GM21423 (cell line): ENCODE measurements around the gene ZBTB26.

Experiments
- ATAC-seq: cut with Tn5 transposase; IDR thresholded peaks from one replicate; pipeline ENCODE4 v1.9.1; 2021; ENCODE audit warnings: mild to moderate bottlenecking, moderate library complexity; ENCODE audit not compliant: unreplicated experiment

Gene ZBTB26

GRCh38 chr9:122931226-122932121 is at the start of gene ZBTB26:
ZBTB26 (minus strand) TSS chr9:122931512; CDS start chr9:122919934, 11,578 bp downstream.
- ATAC-seq: peak; percentile 95

- no peak for ATAC-seq
Observed at GRCh38 chr9:122978601-122979000, 47.3 kb upstream of the ZBTB26 start.

GRCh38 chr9:122975196-122975595 is 43.9 kb upstream of the ZBTB26 start:
- no peak for ATAC-seq

GRCh38 chr9:122961139-122961538 is 29.8 kb upstream of the ZBTB26 start:
- no peak for ATAC-seq

- ATAC-seq: no peak
Observed at GRCh38 chr9:122955961-122956360, 24.6 kb upstream of the ZBTB26 start.

- ATAC-seq: no peak
Observed at GRCh38 chr9:122954253-122954691, 23.0 kb upstream of the ZBTB26 start.

GRCh38 chr9:122951056-122951455 is 19.7 kb upstream of the ZBTB26 start:
- ATAC-seq: no peak

GRCh38 chr9:122950263-122950662 is 19.0 kb upstream of the ZBTB26 start:
- ATAC-seq: no peak

- no peak for ATAC-seq
Observed at GRCh38 chr9:122949696-122950095, 18.4 kb upstream of the ZBTB26 start.

- ATAC-seq: no peak
Observed at GRCh38 chr9:122948313-122948712, 17.0 kb upstream of the ZBTB26 start.

GRCh38 chr9:122946461-122947005 is 15.2 kb upstream of the ZBTB26 start:
- no peak for ATAC-seq

- ATAC-seq: no peak
Observed at GRCh38 chr9:122944960-122945888, 13.9 kb upstream of the ZBTB26 start.

GRCh38 chr9:122941582-122942234 is 10.4 kb upstream of the ZBTB26 start:
- no peak for ATAC-seq

- peak; percentile 99 for ATAC-seq
Observed at GRCh38 chr9:122940749-122941581, 9.7 kb upstream of the ZBTB26 start, which contains the start of gene RABGAP1. RABGAP1 (plus strand) TSS chr9:122941020; CDS start chr9:122957060, 16,040 bp downstream.

GRCh38 chr9:122940454-122940748 is 9.1 kb upstream of the ZBTB26 start:
- no peak for ATAC-seq

GRCh38 chr9:122939601-122940000 is 8.3 kb upstream of the ZBTB26 start:
- no peak for ATAC-seq

- ATAC-seq: no peak
Observed at GRCh38 chr9:122936883-122937282, 5.6 kb upstream of the ZBTB26 start.

GRCh38 chr9:122936464-122936863 is 5.2 kb upstream of the ZBTB26 start:
- ATAC-seq: no peak

- peak; percentile 27 for ATAC-seq
Observed at GRCh38 chr9:122930541-122931225, 629 bp downstream of the ZBTB26 start.
